NB4 (cell line): Measurements from ENCODE around the gene TMEM256.

ENCODE experiments used
- DNase-seq: peaks from one replicate; pipeline ENCODE4 v3.0.0; 2010; ENCODE audit warnings: low read depth
- H3K4me3 ChIP-seq: one replicate; pipeline ENCODE4 v1.5.1; 2011; ENCODE audit warnings: mild to moderate bottlenecking, low read depth, low read length, moderate library complexity
- CTCF ChIP-seq: IDR thresholded peaks from one replicate; pipeline ENCODE4 v1.5.1; 2012; ENCODE audit warnings: low read depth, low read length
- MYC ChIP-seq: IDR thresholded peaks from 2 replicates; pipeline ENCODE4 v1.6.1; 2011; ENCODE audit warnings: low read depth, low read length
- POLR2A ChIP-seq: IDR thresholded peaks from 2 replicates; pipeline ENCODE4 v1.6.1; 2011; ENCODE audit warnings: mild to moderate bottlenecking; ENCODE audit not compliant: insufficient read length; ENCODE audit errors: extremely low read depth
- TF ChIP-seq, protein P1 (sequence below): IDR thresholded peaks from 2 replicates; pipeline ENCODE4 v1.6.1; 2011; ENCODE audit warnings: low read depth, low read length

Gene TMEM256

DNA sequence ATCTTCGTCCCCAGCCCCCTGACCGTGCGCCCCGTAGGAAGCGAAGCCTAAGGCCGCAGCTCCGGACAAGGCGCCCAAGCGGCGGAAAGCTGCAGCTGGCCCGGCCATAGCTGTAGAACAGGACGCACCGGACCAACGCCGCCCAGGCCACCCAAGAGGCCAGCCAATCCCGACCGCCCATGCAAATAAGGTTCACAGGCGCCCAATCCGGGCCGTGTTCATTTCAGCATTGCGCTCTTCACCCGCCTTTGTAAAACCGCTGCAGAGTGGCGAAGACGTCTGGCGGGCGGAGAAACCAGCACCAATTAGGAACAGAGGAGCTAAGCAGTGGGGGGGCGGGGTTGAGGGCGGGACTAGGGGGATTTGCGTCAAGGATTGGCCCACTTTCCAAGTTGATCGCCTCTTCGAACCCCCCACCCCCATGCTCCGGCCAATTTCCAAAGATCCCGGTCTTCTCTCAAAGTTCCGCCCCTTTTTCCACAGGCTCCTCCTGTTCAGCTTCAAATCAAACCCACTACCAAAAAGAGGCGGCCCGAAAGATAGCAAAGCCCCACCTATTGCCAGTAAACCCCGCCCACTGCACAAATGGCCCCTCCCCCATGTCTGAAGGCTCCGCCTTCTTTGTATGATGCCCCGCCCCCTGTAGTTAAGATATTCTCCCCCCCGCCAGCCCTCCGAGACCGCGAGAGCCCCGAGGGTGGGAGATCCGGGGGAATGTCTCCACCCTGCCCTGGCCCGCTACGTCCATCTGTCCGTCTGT lies at the start of gene TMEM256:
TSS of gene TMEM256 (minus strand) at position 121 of the 760 bp plus-strand sequence. CDS start at position 108, 13 bp downstream.
- H3K4me3 ChIP-seq: peak within 1 kb of the TSS; percentile 68
- TF ChIP-seq, protein P1, sequence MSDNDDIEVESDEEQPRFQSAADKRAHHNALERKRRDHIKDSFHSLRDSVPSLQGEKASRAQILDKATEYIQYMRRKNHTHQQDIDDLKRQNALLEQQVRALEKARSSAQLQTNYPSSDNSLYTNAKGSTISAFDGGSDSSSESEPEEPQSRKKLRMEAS: no peak
- TF ChIP-seq POLR2A (peak; percentile 71), MYC (no peak), CTCF (no peak)
- DNase-seq: peak; percentile 97

- DNase-seq: no peak
- no peak overlapping the region for H3K4me3 ChIP-seq
- TF ChIP-seq MYC (no peak), CTCF (no peak), POLR2A (no peak)
- TF ChIP-seq, protein P1: no peak
Measured at GRCh38 chr17:7448461-7448860, 44.6 kb upstream of the TMEM256 start.

GRCh38 chr17:7445619-7445968 lies 41.7 kb upstream of the TMEM256 start:
- no peak overlapping the region for H3K4me3 ChIP-seq
- DNase-seq: no peak

DNA sequence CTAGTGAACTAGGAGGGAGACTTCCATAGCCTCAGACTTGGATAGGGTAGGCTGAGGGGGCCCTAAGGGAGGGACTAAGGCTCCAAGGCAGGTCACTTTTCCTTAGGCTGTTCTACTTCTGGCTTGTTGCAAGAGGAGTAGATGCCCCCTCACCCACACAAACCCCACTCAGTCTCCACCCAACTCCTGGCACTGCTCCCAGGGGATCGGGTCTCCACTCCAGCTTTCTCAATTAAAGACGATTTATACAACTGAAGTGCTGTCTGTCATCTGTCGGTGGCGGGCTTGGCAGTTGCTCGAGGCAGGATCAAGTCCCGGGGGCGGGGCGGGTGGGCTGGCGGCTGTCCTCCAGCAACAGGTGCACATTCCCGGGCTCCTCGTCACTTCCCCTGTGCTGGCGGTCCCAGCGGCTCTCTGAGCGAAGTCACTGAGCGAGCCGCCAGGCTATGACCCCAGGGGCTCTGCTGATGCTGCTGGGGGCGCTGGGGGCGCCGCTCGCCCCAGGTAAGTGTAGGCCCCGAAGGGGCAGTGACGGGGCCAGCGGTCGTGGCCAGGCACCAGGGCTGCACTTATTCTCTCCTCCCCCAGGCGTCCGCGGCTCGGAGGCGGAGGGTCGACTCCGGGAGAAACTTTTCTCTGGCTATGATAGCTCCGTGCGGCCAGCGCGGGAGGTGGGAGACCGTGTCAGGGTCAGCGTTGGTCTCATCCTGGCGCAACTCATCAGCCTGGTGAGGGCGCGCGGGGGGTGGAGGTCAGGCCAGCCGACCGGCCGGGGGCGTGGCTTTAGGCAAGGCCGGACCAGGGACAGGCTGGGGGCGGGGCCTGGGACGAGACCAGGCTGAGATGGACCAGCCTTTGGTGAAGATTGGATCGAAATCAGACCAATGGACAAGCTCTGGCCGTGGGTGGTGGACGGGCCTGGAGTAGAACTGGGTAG lies 41.1 kb upstream of the TMEM256 start, which contains the start of gene CHRNB1:
TSS of gene CHRNB1 (plus strand) at position 380 of the 937 bp plus-strand sequence. CDS start at position 447, 67 bp downstream.
- DNase-seq: no peak
- no peak within 1 kb of the TSS for H3K4me3 ChIP-seq
- TF ChIP-seq MYC (no peak), POLR2A (no peak), CTCF (no peak)
- TF ChIP-seq, protein P1: no peak

More at GRCh38 chr17:7445619-7445968, 41.7 kb upstream of the TMEM256 start:
- TF ChIP-seq MYC: no peak
- no peak for TF ChIP-seq CTCF
- TF ChIP-seq, protein P1: no peak
- no peak for TF ChIP-seq POLR2A

- H3K4me3 ChIP-seq: no peak overlapping the region
- DNase-seq: no peak
- TF ChIP-seq MYC: no peak
- TF ChIP-seq POLR2A: no peak
- TF ChIP-seq CTCF: no peak
- TF ChIP-seq, protein P1: no peak
Measured at GRCh38 chr17:7443499-7444485, 39.9 kb upstream of the TMEM256 start.
